IMR-90 (cell line): ENCODE measurements around the gene SLC6A20. TPM values are rescaled to one million over a fixed set of nuclear protein-coding genes. Genes with fewer than 3 reads are reported as not detected.

Experiments
- ATAC-seq: fragments of 200-7000 bp; cut with Tn5 transposase; 2 replicates; pipeline ENCODE4 v1.9.1; 2020; ENCODE audit warnings: low read depth, mild to moderate bottlenecking, moderate library complexity
- BruUV-seq: library from RNA; stranded (reverse); fragments of 400-500 nt; replicated peaks from 2 replicates; lab custom pipeline; 2021; lab: Mats Ljungman, UMichigan
- CTCF ChIA-PET: fragments of 300-600 bp; formaldehyde crosslinking; extraction: SDS; loops from one replicate; lab custom pipeline; 2021; ENCODE audit warnings: antibody characterized with exemption; lab: Yijun Ruan, JAX
- POLR2A ChIA-PET: fragments of 300-600 bp; sonication (Branson Sonifier 250); formaldehyde crosslinking; loops from one replicate; lab custom pipeline; 2022; ENCODE audit warnings: antibody characterized with exemption; ENCODE audit not compliant: unreplicated experiment; lab: Charles Lee
- DNase-seq: peaks from one replicate; pipeline ENCODE4 v3.0.0; 2013
- H2AFZ ChIP-seq: replicated peaks from 2 replicates; pipeline ENCODE3; 2013; ENCODE audit warnings: low read length, mild to moderate bottlenecking; ENCODE audit not compliant: poor library complexity
- H2AK5ac ChIP-seq: 2 replicates; pipeline ENCODE4 v1.6.1; 2013; ENCODE audit warnings: low read depth, low read length, inconsistent platforms
- H2AK9ac ChIP-seq: replicated peaks from 2 replicates; pipeline ENCODE3; 2013; ENCODE audit warnings: mild to moderate bottlenecking, low read depth, low read length, moderate library complexity; ENCODE audit not compliant: poor library complexity
- H2BK120ac ChIP-seq: 2 replicates; pipeline ENCODE4 v1.6.1; 2013; ENCODE audit warnings: low read depth, low read length, inconsistent platforms
- H2BK15ac ChIP-seq: 3 replicates; pipeline ENCODE4 v1.6.1; 2013; ENCODE audit warnings: low read depth, low read length, inconsistent platforms
- H2BK20ac ChIP-seq: 2 replicates; pipeline ENCODE4 v1.6.1; 2013; ENCODE audit warnings: low read depth, mild to moderate bottlenecking, inconsistent platforms, low read length, moderate library complexity
- H2BK5ac ChIP-seq: 2 replicates; pipeline ENCODE4 v1.6.1; 2013; ENCODE audit warnings: mild to moderate bottlenecking, low read depth, low read length, inconsistent platforms; ENCODE audit not compliant: poor library complexity, severe bottlenecking
- H3K14ac ChIP-seq: replicated peaks from 2 replicates; pipeline ENCODE4 v1.6.1; 2013; ENCODE audit warnings: low read depth, low read length, inconsistent platforms
- H3K18ac ChIP-seq: 2 replicates; pipeline ENCODE4 v1.6.1; 2013; ENCODE audit warnings: low read depth, low read length, control low read depth
- H3K23ac ChIP-seq: 2 replicates; pipeline ENCODE4 v1.6.1; 2013; ENCODE audit warnings: low read depth, low read length, inconsistent platforms
- H3K27ac ChIP-seq: 2 replicates; pipeline ENCODE4 v1.5.1; 2013; ENCODE audit warnings: mild to moderate bottlenecking, control low read depth, low read length; ENCODE audit not compliant: insufficient read depth
- H3K27me3 ChIP-seq: 2 replicates; pipeline ENCODE4 v1.6.1; 2013; ENCODE audit warnings: low read length; ENCODE audit not compliant: control insufficient read depth, insufficient read depth
- H3K36me3 ChIP-seq: 2 replicates; pipeline ENCODE4 v1.6.1; 2013; ENCODE audit warnings: low read length, mixed read lengths; ENCODE audit not compliant: control insufficient read depth, insufficient read depth
- H3K4ac ChIP-seq: 2 replicates; pipeline ENCODE4 v1.6.1; 2013; ENCODE audit warnings: low read depth, low read length, inconsistent platforms
- H3K4me1 ChIP-seq: 2 replicates; pipeline ENCODE4 v1.6.1; 2013; ENCODE audit warnings: low read length, mixed read lengths; ENCODE audit not compliant: control insufficient read depth, insufficient read depth
- H3K4me2 ChIP-seq: 2 replicates; pipeline ENCODE4 v1.6.1; 2013; ENCODE audit warnings: low read depth, mild to moderate bottlenecking, control low read depth, low read length, moderate library complexity
- H3K4me3 ChIP-seq: 2 replicates; pipeline ENCODE4 v1.5.1; 2013; ENCODE audit warnings: low read depth, mild to moderate bottlenecking, control low read depth, low read length, moderate library complexity; ENCODE audit not compliant: insufficient read depth
- H3K56ac ChIP-seq: 2 replicates; pipeline ENCODE4 v1.6.1; 2013; ENCODE audit warnings: low read length, inconsistent platforms; ENCODE audit not compliant: insufficient read depth; ENCODE audit errors: extremely low read depth
- H3K79me1 ChIP-seq, 2 experiments: 2 replicates each; pipeline ENCODE4 v1.6.1; 2013; ENCODE audit warnings: low read length in 2 of 2, inconsistent platforms in 1 of 2, low read depth in 1 of 2
- H3K9ac ChIP-seq: 2 replicates; pipeline ENCODE4 v1.6.1; 2013; ENCODE audit warnings: low read depth, low read length, control low read depth
- H3K9me1 ChIP-seq: 2 replicates; pipeline ENCODE4 v1.6.1; 2013; ENCODE audit warnings: low read length, inconsistent platforms; ENCODE audit not compliant: insufficient read depth
- H3K9me3 ChIP-seq: 2 replicates; pipeline ENCODE4 v1.6.1; 2013; ENCODE audit warnings: low read length; ENCODE audit not compliant: control insufficient read depth, insufficient read depth
- H4K20me1 ChIP-seq: 2 replicates; pipeline ENCODE4 v1.6.1; 2013; ENCODE audit warnings: low read length, inconsistent platforms; ENCODE audit not compliant: insufficient read depth
- H4K5ac ChIP-seq: 2 replicates; pipeline ENCODE4 v1.6.1; 2013; ENCODE audit warnings: mild to moderate bottlenecking, low read depth, low read length, control low read depth
- H4K8ac ChIP-seq, 2 experiments: 2 replicates each; pipeline ENCODE4 v1.6.1; 2013; ENCODE audit warnings: low read depth in 2 of 2, low read length in 2 of 2, control low read depth in 1 of 2, inconsistent platforms in 1 of 2
- H4K91ac ChIP-seq: 2 replicates; pipeline ENCODE4 v1.6.1; 2013; ENCODE audit warnings: low read depth, low read length, inconsistent platforms; ENCODE audit not compliant: insufficient read depth
- CEBPB ChIP-seq: IDR thresholded peaks from 2 replicates; pipeline ENCODE4 v1.6.1; 2012; ENCODE audit warnings: low read depth, low read length, improper control_type of control experiment
- ELK1 ChIP-seq: fragments of 150-350 bp; IDR thresholded peaks from 2 replicates; pipeline ENCODE4 v1.6.1; 2016; ENCODE audit warnings: low read depth, mild to moderate bottlenecking, low read length, moderate library complexity, borderline replicate concordance
- FOS ChIP-seq: fragments of 150-350 bp; IDR thresholded peaks from 2 replicates; pipeline ENCODE4 v1.6.1; 2016; ENCODE audit warnings: low read depth, low read length
- MAFK ChIP-seq: IDR thresholded peaks from 2 replicates; pipeline ENCODE4 v1.6.1; 2012; ENCODE audit warnings: low read depth, low read length, improper control_type of control experiment
- MAZ ChIP-seq: IDR thresholded peaks from 2 replicates; pipeline ENCODE4 v1.6.1; 2012; ENCODE audit warnings: low read depth, mild to moderate bottlenecking, low read length, improper control_type of control experiment, moderate library complexity, borderline replicate concordance
- MXI1 ChIP-seq: IDR thresholded peaks from 2 replicates; pipeline ENCODE4 v1.6.1; 2012; ENCODE audit warnings: low read depth, mild to moderate bottlenecking, low read length, moderate library complexity, borderline replicate concordance
- NFE2L2 ChIP-seq: fragments of 150-350 bp; IDR thresholded peaks from 2 replicates; pipeline ENCODE4 v1.6.1; 2016; ENCODE audit warnings: low read depth, mild to moderate bottlenecking, low read length
- POLR2A ChIP-seq: IDR thresholded peaks from 2 replicates; pipeline ENCODE4 v1.6.1; 2012; ENCODE audit warnings: mild to moderate bottlenecking, low read depth, low read length
- RFX5 ChIP-seq: IDR thresholded peaks from 2 replicates; pipeline ENCODE4 v1.8.0; 2012; ENCODE audit warnings: low read depth, mild to moderate bottlenecking, low read length, moderate library complexity
- SMC3 ChIP-seq: fragments of 150-350 bp; IDR thresholded peaks from 2 replicates; pipeline ENCODE4 v1.6.1; 2016; ENCODE audit warnings: low read depth, mild to moderate bottlenecking, antibody characterized with exemption, low read length, moderate library complexity
- USF2 ChIP-seq: fragments of 150-350 bp; IDR thresholded peaks from 2 replicates; pipeline ENCODE4 v1.6.1; 2017; ENCODE audit warnings: mild to moderate bottlenecking, antibody characterized with exemption, low read length, low read depth
- WGBS, 2 experiments: methylation state at CpG; one replicate each; pipeline versions ENCODE4 v1.1.5 to v1.1.7; 2013; ENCODE audit warnings: missing lambda C conversion rate in 2 of 2; ENCODE audit not compliant: insufficient read length in 1 of 2; ENCODE audit errors: extremely low coverage in 2 of 2; 5-methylcytosine and 5-hydroxymethylcytosine counted together
- dilution Hi-C: fragments of 300-500 bp; cut with HindIII; formaldehyde crosslinking; loops from one replicate; pipeline ENCODE4 v1.14.3; 2018; ENCODE audit warnings: low sequenced_read_pairs; ENCODE audit not compliant: unreplicated experiment
- in situ Hi-C: fragments of 300-500 bp; cut with MboI; formaldehyde crosslinking; loops from 3 replicates; pipeline ENCODE4 v1.14.3; 2019; ENCODE audit warnings: low sequenced_read_pairs, inconsistent platforms, mixed read lengths
- intact Hi-C: fragments of 100-400 bp; cut with micrococcal nuclease; formaldehyde crosslinking; loops from 2 replicates; pipeline ENCODE4 v1.10.0; 2022
- polyA plus RNA-seq, 3 experiments: library from polyadenylated mRNA; depleted of rRNA; stranded (reverse); fragments of >200 nt; gene quantifications; 2 replicates each; pipeline ENCODE4 v1.2.3, GENCODE V29; 2012; ENCODE audit warnings: low replicate concordance in 1 of 3
- total RNA-seq: library from RNA; depleted of rRNA; stranded (reverse); fragments of >200 nt; gene quantifications from 2 replicates; pipeline ENCODE4 v1.2.3, GENCODE V29; 2012

The SLC6A20 gene
- total and polyA plus RNA-seq, 2 of the 4 experiments (the other 2 are of a cell fraction), result not detected

- intact Hi-C loops (no loop called here), in situ Hi-C loops (no loop called here), dilution Hi-C loops (no loop called here)
- H3K9me1 ChIP-seq, result no peaks in the 10 kb centered on the region
- no peak overlapping the region for H4K91ac ChIP-seq
- DNase-seq (no peak), ATAC-seq (no peak)
- H3K14ac ChIP-seq, result no peak overlapping the region
- peaks cover 59% of the 10 kb centered on the region for H3K27me3 ChIP-seq
- H4K5ac ChIP-seq, result no peak overlapping the region
- H2AFZ ChIP-seq, result no peak overlapping the region
- H3K36me3 ChIP-seq, result no peaks in the 10 kb centered on the region
- TF ChIP-seq MAFK, result no peak
- TF ChIP-seq ELK1, result no peak
- no peak for TF ChIP-seq MAZ
- TF ChIP-seq POLR2A, result no peak
- TF ChIP-seq SMC3, result no peak
- no peak for TF ChIP-seq MXI1
- no peak for TF ChIP-seq CEBPB
- TF ChIP-seq FOS, result no peak
- TF ChIP-seq NFE2L2, result no peak
- no peak for TF ChIP-seq USF2
- TF ChIP-seq RFX5, result no peak
- ChIA-PET CTCF (no interaction called here), POLR2A (no interaction called here)
- no peak overlapping the region for H2BK20ac ChIP-seq
- H3K9me3 ChIP-seq, result peaks cover 3% of the 10 kb centered on the region; the same call in 1 of the 2 replicates
- peaks cover 5% of the 10 kb centered on the region; the same call in 1 of the 2 replicates for H3K4me1 ChIP-seq
- no peak overlapping the region for H2BK120ac ChIP-seq
- WGBS, 2 experiments, result no CpG with 5 or more reads among the region's 4 CpGs
- no peak overlapping the region for H3K9ac ChIP-seq
- H3K56ac ChIP-seq, result no peak overlapping the region
- no peak overlapping the region for H2AK5ac ChIP-seq
- H2AK9ac ChIP-seq, result no peak overlapping the region
- no peaks in the 10 kb centered on the region for H3K79me1 ChIP-seq
- no peak overlapping the region for H4K8ac ChIP-seq
- no peak overlapping the region for H3K4me2 ChIP-seq
- no peak overlapping the region for H3K27ac ChIP-seq
- H3K23ac ChIP-seq, result no peak overlapping the region
- no peak overlapping the region for H3K4ac ChIP-seq
- no TSS peak for BruUV-seq
- H3K18ac ChIP-seq, result no peak overlapping the region
- H4K20me1 ChIP-seq, result no peaks in the 10 kb centered on the region; the same call in none of the 2 replicates
- H3K4me3 ChIP-seq, result no peak overlapping the region
- H2BK15ac ChIP-seq, result no peak overlapping the region
- no peak overlapping the region for H2BK5ac ChIP-seq
These were observed 4.3 kb upstream of the SLC6A20 start for GRCh38 chr3:45800611-45801010.
